ES-I3 (cell line): ENCODE results near the gene ITGA5.
A peak's percentile ranks its signal among the peaks of the same experiment; 100 is the strongest.

Experiments
- H3K36me3 ChIP-seq: 2 replicates; pipeline ENCODE4 v1.6.1; 2013; ENCODE audit warnings: mild to moderate bottlenecking, low read length, control low read depth, moderate library complexity; ENCODE audit not compliant: insufficient read depth
- H3K4me1 ChIP-seq: 2 replicates; pipeline ENCODE4 v1.6.1; 2013; ENCODE audit warnings: mild to moderate bottlenecking, control low read depth, low read length; ENCODE audit not compliant: insufficient read depth
- H3K9ac ChIP-seq: 2 replicates; pipeline ENCODE4 v1.6.1; 2013; ENCODE audit warnings: low read depth, mild to moderate bottlenecking, low read length, moderate library complexity
- H3K9me3 ChIP-seq: 2 replicates; pipeline ENCODE4 v1.6.1; 2013; ENCODE audit warnings: mild to moderate bottlenecking, low read length, moderate library complexity; ENCODE audit not compliant: control insufficient read depth, insufficient read depth

Gene ITGA5

DNA sequence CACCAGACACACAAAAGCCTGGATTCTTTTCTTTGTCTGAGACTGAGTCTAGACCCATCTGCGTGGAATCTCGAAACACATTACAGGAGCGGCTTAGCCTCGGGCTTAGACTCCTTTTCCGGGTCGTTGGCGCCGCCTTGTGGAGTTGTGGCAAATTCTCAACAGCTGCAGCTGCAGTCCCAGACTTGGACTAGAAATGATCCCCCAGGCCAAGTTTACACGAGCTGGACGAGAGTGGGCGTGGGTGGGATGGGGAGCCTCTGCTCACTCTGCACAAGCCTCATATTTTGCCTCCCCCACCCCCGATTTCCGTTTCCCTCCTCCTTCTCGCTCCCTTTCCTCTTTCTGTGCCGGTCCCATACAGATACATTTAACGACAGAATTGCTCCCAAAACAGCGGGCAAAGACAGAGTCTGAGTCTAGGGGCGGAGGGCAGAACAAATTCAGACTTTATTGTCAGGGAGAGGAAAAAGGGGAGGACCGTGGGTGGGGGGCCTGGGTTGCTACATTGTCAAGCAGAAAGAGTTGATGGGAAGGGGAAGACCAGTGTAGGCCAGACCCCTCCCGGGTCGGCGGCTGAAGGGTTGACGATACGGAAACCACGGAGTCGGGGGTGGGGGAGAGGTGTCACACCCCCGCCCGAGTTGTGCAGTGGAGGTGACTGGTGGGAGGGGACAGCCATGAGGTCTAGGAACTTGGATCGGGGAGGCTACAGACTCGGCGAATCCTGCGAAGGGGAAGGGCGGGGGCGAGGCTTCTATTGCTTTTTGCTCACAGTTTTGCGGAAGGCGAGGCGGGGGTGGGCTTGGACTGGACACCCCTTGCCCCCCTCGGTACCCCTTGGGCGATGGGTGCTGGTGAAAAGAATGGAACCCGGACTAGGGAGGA, 50.1 kb downstream of the ITGA5 start:
- H3K36me3 ChIP-seq: no peaks in the 10 kb centered on the region
- no peaks in the 10 kb centered on the region for H3K9me3 ChIP-seq
- peak overlapping the region; percentile 26; the same call in 1 of the 2 replicates for H3K9ac ChIP-seq
- H3K4me1 ChIP-seq: peaks cover 7% of the 10 kb centered on the region; the same call in 1 of the 2 replicates

GRCh38 chr12:54368025-54368708, 50.9 kb downstream of the ITGA5 start:
- H3K9me3 ChIP-seq: no peaks in the 10 kb centered on the region
- no peak overlapping the region; the same call in 1 of the 2 replicates for H3K9ac ChIP-seq

GRCh38 chr12:54364413-54364812, 54.7 kb downstream of the ITGA5 start, which contains the start of gene GPR84:
GPR84 (minus strand) TSS chr12:54364486; CDS start chr12:54363851, 635 bp downstream.
- no peak within 1 kb of the TSS for H3K9ac ChIP-seq
- H3K36me3 ChIP-seq: no peaks in the 10 kb centered on the region
- no peaks in the 10 kb centered on the region for H3K9me3 ChIP-seq
- peaks cover 12% of the 10 kb centered on the region; the same call in 1 of the 2 replicates for H3K4me1 ChIP-seq

More at GRCh38 chr12:54368025-54368708, 50.9 kb downstream of the ITGA5 start:
- Histone ChIP-seq H3K36me3 (no peaks in the 10 kb centered on the region), H3K4me1 (peaks cover 7% of the 10 kb centered on the region; the same call in 1 of the 2 replicates)

- no peak overlapping the region for H3K9ac ChIP-seq
- H3K36me3 ChIP-seq: no peaks in the 10 kb centered on the region
- no peaks in the 10 kb centered on the region for H3K9me3 ChIP-seq
Observed at GRCh38 chr12:54363618-54364017, 55.4 kb downstream of the ITGA5 start.

DNA sequence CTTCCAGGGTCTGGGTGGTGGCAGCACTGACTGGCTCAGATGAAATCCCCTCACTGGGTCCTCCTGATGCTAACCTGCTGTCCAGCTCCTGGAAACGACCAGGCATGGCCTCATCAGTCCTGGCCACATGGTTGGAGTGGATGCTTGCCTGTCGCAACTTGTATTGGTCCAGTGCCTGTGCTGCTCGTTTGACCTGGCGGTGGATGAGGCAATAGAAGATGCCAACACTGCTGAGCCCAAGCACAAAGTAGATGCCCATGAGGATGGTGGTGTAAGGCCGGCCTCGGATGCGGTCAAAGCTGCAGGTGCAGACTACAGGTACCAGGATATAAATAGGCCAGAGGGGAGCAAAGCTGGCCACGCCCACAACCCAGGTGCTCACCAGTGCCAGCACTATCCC, 56.0 kb downstream of the ITGA5 start:
- Histone ChIP-seq H3K9ac (no peak overlapping the region), H3K36me3 (no peaks in the 10 kb centered on the region), H3K9me3 (no peaks in the 10 kb centered on the region), H3K4me1 (peaks cover 7% of the 10 kb centered on the region; the same call in 1 of the 2 replicates)

More at GRCh38 chr12:54363618-54364017, 55.4 kb downstream of the ITGA5 start:
- H3K4me1 ChIP-seq: peaks cover 12% of the 10 kb centered on the region; the same call in 1 of the 2 replicates

DNA sequence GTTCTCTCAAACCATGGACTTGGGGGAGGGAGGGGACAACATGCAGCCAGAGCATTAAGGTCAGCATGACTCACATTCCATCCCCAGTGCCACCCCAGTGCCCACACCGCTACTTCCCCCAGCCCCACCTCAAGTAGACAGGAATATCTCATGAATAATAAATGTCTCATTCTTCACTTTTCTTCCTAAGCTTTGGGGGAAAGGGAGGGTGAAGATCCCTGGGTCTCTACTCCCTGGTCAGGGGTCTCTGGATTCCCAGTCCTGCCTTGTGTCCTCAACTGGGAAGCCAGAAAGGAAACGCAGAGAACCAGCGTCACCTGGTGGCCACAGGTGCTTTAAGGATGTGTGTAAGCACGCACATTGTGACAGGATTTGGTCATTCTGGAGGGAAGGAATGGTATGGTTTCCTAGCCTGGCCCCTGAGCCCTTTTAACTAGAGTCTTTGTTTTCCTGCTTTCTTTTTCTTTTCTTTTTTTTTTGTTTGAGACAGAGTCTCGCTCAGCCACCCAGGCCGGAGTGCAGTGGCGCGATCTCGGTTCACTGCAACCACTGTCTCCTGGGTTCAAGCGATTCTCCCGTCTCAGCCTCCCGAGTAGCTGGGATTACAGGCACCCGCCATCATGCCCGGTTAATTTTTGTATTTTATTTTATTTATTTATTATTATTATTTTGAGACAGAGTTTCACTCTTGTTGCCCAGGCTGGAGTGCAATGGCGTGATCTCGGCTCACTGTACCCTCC, 58.2 kb downstream of the ITGA5 start:
- Histone ChIP-seq H3K36me3 (no peaks in the 10 kb centered on the region), H3K4me1 (peaks cover 26% of the 10 kb centered on the region), H3K9me3 (no peaks in the 10 kb centered on the region), H3K9ac (no peak overlapping the region)

GRCh38 chr12:54359762-54360351, 59.2 kb downstream of the ITGA5 start:
- peak overlapping the region; percentile 60 for H3K9ac ChIP-seq
- H3K9me3 ChIP-seq: no peaks in the 10 kb centered on the region
- H3K4me1 ChIP-seq: peaks cover 37% of the 10 kb centered on the region
- no peaks in the 10 kb centered on the region for H3K36me3 ChIP-seq

GRCh38 chr12:54358945-54359761, 59.9 kb downstream of the ITGA5 start:
- Histone ChIP-seq H3K4me1 (peaks cover 39% of the 10 kb centered on the region), H3K9ac (peak overlapping the region; percentile 73), H3K36me3 (no peaks in the 10 kb centered on the region), H3K9me3 (no peaks in the 10 kb centered on the region)

DNA sequence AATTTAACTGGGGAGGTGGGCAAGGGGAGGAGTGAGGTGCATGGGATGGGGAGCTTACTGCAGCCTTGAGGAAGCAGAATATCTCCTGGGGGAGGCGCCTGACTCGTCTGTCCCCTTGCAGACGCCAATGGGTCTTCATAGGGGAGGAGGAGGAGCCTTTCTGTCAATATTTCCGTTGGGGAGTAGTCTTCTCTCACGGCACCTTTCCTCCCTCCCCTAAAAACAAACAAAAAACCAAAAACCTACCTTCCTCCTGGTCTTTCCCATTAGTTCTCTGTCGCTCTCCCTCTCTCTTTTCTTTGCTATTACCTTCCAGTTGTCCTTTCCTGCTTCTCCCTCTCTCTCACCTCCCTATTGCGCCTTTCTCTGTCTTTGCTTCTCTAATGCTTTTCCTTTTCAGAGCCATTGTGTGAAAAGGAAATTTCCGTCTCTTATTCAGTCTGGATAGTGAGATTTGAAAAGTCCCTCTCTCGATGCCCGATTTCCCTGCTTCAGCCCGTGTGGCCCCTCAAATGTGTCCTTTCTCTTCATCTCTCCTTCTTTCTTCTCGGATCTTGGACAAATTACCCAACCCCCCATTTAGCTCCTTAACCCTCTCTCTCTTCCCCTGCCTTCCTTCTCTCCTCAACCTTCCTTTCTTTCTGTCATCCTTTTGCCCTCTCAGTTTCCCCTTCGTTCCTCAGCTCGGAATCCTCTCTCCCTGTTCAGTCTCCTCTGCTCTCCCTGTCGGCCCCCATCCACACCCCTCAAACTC, 60.7 kb downstream of the ITGA5 start:
- H3K9ac ChIP-seq: peak overlapping the region; percentile 73
- H3K36me3 ChIP-seq: no peaks in the 10 kb centered on the region
- no peaks in the 10 kb centered on the region for H3K9me3 ChIP-seq
- H3K4me1 ChIP-seq: peaks cover 45% of the 10 kb centered on the region

DNA sequence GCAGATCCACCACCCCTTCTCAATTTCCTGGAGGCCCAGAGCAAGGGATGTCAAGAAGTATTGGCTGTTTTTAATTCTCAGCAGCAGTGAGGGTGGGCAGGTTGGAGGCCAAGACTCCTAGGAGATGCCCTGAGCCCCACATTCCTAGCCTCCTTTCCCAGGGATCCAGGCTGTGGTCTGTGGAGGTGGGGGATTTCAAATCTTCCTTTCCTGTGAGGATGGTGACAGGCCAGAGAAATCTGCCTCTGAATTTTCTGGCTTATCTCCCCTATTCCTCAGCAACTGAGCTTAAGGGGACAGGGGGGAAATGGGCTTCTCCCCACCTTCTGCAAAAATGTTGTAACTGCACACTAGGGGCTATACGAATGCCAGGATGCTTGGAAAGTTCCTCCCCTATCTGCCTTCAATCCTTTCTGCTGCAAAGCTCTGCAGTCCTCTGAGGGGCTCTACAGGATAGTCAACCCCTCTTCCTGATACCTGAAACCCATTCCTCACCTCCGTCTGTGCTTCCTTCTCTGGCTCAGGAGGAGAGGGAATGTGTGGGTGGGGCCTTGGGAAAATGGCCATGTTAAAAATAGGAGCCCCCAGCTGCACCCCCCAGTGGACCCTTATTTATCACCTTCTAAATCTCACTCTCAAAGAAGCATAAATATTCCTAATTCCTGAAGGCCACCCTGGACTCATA, 61.4 kb downstream of the ITGA5 start:
- Histone ChIP-seq H3K4me1 (peaks cover 51% of the 10 kb centered on the region), H3K36me3 (no peaks in the 10 kb centered on the region), H3K9ac (peak overlapping the region; percentile 73; the same call in 1 of the 2 replicates), H3K9me3 (no peaks in the 10 kb centered on the region)

DNA sequence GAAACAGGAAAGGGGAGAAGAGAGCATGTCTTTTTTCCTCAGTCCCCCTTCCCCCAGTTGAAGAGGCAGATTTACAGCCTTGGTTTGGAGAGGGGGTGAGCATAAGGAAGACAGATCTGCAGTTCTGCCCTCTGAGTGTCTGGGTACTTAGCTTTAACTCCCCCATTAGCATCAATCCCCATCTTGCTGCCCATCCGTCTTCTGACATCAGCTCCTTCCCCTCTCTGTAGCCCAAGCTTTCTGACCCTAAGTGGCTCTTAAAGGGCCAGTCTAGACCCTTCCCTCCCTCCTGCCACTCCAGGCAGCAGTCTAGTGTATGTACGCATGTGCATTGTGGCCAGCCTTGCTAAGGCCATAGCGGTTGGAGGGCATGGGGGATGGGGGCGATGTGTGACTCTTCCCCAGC, 62.1 kb downstream of the ITGA5 start:
- H3K36me3 ChIP-seq: no peaks in the 10 kb centered on the region
- peak overlapping the region; percentile 5; the same call in 1 of the 2 replicates for H3K9ac ChIP-seq
- peaks cover 55% of the 10 kb centered on the region for H3K4me1 ChIP-seq
- no peaks in the 10 kb centered on the region for H3K9me3 ChIP-seq

- no peaks in the 10 kb centered on the region for H3K36me3 ChIP-seq
- no peaks in the 10 kb centered on the region for H3K9me3 ChIP-seq
- peaks cover 62% of the 10 kb centered on the region for H3K4me1 ChIP-seq
- H3K9ac ChIP-seq: no peak overlapping the region
Observed at GRCh38 chr12:54356228-54356627, 62.8 kb downstream of the ITGA5 start.
